GM21723 (cell line): ENCODE results near the gene CCDC90B.

Source experiments
- ATAC-seq: cut with Tn5 transposase; IDR thresholded peaks from one replicate; pipeline ENCODE4 v1.9.1; 2021; ENCODE audit warnings: mild to moderate bottlenecking, moderate library complexity; ENCODE audit not compliant: unreplicated experiment

CCDC90B gene

GRCh38 chr11:83241291-83241946 lies 44.7 kb downstream of the CCDC90B start:
- ATAC-seq, result peak; percentile 71

- ATAC-seq, result no peak
Measured at GRCh38 chr11:83238111-83238510, 48.1 kb downstream of the CCDC90B start.

- no peak for ATAC-seq
Measured at GRCh38 chr11:83235825-83236224, 50.3 kb downstream of the CCDC90B start.

- ATAC-seq, result no peak
Measured at GRCh38 chr11:83223457-83223856, 62.7 kb downstream of the CCDC90B start.

- ATAC-seq, result no peak
Measured at GRCh38 chr11:83222499-83222898, 63.7 kb downstream of the CCDC90B start.

GRCh38 chr11:83221694-83222093 lies 64.5 kb downstream of the CCDC90B start:
- ATAC-seq, result no peak

GRCh38 chr11:83220260-83220659 lies 65.9 kb downstream of the CCDC90B start:
- no peak for ATAC-seq

GRCh38 chr11:83219095-83219494 lies 67.1 kb downstream of the CCDC90B start:
- no peak for ATAC-seq
